Stimulated activated CD4-positive, alpha-beta T cell treated with anti-CD3 and anti-CD28 coated beads, Interleukin-1b, Interleukin-23, amount 100 ng/mL, for 1 hour (primary cell): ENCODE results near the gene IL21.
"Not testable (repeated sequence)": the region's sequence is repeated elsewhere in the genome, so short reads cannot be mapped to it uniquely, and the experiment has no call there.

Source experiments
- DNase-seq, 2 donors: peaks; one replicate each; pipeline ENCODE4 v3.0.0-alpha.2; 2020; ENCODE audit warnings: low read depth in 2 of 2

Gene IL21

DNA sequence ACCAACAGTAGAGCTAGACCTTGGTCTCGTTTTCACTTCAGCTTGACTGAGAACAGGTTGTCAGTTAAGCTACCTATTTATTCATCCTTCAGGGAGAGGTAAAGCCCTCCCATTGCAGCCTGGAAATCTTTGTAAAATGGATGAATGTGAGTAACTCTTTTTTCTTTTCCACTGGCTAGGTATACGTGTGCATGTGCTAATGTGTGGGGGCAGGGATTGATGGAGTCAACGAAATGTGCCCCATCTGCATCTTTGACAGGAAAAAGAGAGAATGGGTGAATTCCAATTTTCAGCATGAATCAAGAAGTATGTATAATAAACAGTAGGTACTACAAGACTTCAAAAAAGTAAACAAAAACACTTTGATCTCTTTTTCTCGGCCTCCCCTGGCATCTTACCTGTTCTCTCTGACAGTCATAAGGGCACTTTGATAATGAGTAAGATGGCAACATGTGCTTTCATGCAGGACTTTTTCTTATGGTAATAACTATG lies at the start of gene IL21:
Gene IL21 (minus strand): TSS at position 51 of the 492 bp plus-strand sequence. CDS start 55 bp downstream, outside the sequence.
- no peak for DNase-seq

DNA sequence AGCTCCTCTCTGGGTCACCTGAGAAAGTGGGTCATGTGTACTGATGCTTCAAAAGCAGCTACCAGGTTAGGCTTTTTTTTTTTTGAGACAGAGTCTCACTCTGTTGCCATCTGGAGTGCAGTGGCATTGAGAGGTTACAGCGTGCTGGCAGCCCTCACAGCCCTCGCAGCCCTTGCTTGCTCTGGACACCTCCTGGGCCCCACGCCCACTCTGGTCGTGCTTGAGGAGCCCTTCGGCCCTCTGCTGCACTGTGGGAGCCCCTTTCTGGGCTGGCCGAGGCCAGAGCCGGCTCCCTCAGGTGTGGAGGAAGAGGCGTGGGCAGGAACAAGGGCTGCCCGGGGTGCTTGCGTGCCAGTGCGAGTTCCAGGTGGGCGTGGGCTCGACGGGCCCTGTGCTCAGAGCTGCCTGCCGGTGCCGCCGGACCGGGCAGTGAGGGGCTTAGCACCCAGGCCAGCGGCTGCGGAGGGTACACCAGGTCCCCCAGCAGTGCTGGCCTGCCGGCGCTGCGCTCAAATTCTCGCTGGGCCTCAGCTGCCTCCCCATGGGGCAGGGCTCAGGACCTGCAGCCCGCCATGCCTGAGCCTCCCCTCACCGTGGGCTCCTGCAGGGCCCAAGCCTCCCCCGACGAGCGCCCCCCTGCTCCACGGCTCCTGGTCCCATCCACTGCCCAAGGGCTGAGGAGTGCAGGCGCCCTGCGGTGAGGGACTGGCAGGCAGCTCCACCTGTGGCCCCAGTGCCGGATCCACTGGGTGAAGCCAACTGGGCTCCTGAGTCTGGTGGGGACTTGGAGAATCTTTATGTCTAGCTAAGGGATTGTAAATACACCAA lies 49.3 kb upstream of the IL21 start:
- no peak for DNase-seq

DNA sequence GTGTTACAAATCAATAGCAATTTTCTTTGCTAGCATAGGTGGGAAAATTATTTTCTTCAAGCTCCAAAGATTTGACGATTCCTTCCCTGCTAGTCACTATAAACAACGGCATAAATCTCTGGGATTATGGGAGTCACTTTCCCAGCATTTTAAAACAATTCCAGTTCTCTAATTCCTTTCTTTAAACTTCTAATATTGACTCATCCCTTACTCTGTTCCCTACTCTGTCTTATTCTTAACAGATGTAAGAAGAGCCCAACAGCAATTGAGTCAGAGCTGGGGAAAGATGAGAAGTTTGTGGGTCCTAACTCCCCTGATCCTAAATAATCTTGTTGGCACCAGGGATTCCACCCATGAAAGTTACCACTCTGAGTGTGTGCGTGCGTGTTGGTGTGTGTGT lies 47.4 kb upstream of the IL21 start:
- no peak for DNase-seq

DNA sequence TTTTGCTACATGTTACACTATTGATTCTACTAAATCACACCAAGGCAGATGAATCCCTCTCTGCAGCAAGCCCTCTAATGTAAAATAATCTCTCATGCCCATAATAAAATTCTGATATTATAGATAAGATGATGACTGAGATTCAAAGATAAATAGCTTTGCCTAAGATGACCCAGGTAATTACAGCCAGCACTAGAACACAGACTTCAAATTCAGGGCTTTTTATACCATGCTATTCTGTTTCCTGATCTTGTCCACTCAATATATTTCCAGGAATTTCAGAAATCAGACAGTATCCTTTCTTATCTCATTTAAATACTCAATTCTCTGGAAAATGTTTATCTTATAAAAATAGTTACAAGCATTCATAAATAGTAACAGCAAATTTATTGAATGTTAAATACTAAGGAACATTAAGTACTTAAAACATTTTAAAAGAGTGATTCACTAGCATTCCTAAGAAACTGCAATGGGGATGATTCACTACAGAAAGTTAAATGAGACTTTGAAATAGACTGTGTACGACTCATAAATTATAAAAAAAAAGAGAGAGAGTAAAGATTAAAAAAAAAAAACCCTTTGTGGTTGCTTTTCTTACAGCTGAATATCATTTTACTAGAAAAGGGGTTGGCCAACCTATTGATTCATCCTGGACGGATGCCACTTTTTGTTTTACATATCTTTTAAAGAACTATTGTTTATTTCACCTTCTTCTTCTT lies 45.8 kb upstream of the IL21 start:
- no peak for DNase-seq

DNA sequence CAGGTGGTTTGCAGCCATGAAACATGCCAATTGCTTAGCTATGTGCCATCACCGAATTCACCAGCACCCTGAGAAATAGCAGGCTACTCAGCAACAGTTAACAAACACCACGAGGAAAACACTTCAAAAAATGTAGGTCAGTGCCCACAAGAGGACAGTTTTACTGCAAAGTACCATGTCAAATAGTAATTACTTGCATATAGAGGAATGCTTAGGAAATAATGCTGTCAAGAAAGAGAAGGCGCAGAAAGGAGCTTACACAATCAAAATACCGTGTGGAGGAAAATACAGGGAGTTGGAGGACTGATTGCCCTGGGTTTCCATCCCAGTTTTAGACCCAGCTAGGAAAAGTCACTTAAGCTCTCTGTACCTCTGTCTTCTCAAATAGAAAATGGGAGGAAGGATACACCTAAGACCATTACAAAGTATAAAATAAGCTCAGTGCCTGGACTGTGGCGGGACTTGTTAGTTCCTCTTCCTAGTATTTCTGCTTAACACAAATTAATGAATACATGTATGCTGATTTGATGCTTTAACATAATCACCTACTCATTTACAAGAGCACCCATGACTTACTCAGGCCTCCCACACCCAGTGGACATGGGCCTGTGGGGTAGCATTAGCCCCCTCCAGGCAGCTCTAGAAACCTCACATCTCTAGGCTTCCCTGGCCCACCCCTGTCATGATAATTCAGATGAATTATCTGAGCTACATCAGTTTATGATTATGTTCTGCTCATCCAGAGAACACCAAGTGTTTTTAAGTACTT lies 44.5 kb upstream of the IL21 start:
- DNase-seq = no peak

DNA sequence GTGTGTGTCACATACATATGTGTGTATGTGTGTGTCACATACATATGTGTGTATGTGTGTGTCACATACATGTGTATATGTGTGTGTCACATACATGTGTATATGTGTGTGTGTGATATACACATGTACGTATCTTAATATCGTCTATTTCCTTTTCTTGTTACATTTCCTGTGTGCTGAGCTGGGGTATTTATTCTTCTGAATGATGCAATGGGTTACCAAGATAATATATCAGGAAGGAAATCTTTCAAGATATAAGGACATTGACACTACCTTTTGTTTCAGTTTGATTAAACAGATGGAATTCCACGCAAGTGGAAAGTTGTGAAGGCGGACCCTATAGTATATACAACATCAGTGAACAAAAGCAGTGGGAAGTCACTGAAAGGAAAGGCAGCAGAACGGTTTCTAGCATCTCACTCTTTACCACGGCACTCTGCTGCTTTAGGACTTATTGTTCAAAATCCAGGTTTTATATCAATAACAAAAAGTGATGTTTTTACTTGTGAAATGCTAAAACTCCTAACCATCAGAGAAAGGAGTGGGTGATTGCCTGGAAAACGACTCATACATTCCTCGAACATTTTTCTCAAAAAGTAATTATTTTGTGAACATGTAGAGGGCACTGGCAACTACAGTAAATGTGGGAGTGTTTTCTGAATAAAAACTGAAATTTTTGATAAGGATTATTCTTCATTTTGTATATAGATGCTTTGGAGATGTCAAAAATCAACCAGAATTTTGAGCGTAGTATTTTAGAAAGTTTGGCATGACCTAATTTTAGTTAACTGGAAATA lies 43.1 kb upstream of the IL21 start:
- DNase-seq = no peak

DNA sequence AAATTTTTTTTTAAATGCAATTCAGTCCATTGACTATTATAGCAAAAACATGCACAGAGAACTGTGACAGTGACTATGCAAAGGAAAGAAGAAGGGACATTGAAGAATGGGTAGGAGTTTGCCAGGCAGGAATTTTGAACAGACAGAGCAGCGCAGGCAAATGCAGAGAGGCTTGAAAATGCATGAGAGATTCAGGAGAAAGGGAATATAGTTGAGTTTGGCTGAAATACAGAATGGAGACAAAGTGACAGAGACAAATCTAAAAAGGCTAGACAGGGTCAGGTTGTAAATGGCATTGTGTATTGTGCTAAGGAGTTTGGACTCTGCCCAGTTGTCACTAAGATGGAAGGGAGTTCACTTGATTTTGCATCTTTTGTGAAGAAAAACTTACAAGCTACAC lies 42.4 kb upstream of the IL21 start:
- DNase-seq = no peak

DNA sequence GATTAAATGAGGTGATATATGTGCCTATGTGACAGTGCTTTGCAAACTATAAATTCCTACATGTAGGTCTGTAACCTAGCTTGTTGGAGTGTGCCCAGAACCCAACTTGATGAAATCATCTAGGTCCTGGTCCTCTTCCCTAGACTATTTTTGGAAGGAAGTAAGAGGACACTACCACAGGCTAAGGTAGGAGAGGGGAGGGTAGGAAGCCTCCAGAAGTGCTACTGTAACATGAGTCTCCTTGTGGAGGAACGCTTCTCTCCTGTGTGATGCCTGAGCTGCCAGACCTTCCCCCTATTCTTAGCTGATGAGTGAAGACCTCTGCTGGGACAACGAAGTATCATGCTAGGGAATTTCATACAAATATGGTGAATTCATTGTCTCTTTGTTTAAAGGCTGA lies 41.8 kb upstream of the IL21 start:
- DNase-seq = no peak

DNA sequence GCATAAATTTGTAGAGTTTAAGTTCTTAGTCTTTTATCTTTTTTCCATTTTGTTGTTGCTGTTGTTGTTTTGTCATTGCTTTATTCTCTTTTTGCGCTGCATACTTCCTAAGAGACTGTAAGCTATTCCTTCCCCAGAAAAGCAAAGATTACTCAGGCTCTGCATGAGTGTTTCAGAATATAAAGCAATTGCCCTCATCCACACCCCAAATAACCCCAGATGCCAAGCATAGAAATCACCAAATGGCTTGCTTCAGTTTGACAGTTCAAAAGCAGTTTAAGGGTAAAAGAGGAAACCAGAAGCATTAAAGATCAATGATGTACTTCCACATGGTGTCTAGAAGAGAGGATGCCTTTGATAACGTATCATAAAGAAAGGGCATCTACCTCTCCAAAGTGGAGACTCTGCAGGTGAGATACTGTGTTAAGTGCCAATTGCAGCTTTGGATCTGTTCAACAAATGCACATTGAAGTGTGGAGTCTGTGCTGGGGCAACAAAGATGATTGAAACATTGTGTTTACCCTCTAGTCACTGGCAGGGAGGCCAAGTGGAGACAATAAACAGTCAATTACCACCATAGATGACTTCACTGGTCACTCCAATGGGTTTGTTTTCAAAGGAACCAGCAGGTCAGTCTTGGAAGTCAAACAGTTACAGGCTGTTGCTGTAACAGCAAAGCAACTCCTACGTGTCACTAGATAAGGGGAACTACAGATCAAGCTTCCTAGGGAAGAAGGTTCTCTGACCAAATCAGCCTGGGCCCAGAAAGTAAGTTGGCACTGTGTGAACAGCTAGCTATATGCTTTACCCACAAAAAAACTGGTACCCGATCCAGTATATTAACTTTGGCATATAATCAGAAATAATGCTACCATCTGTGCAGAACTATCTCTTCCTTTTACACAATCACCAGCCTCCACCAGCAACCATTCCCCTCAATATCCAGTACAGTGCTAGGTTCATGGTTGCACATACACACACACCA lies 40.6 kb upstream of the IL21 start:
- no peak for DNase-seq

DNA sequence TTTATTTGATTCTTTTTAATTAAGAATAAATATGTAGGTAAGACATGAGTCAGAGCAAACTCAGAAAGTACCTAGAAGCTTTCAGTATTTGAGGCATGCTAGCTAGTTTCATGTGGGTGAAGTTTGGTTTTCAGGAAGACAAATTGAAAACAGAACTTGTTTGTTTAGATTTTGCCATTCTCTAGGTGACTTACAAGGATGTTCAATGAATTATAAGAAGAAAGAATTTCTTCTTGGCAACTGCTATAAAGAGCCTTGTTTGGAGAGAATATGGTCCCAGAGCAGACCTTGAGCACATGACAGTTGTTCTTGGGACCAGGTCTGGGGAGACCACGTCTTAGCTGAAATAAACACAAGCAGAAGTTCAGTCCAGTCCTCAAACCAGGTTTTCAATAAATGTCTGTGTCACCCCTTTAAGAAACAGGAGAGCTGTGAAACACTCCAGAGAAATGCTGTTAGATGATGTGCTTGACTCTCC lies 38.0 kb upstream of the IL21 start:
- no peak for DNase-seq

DNA sequence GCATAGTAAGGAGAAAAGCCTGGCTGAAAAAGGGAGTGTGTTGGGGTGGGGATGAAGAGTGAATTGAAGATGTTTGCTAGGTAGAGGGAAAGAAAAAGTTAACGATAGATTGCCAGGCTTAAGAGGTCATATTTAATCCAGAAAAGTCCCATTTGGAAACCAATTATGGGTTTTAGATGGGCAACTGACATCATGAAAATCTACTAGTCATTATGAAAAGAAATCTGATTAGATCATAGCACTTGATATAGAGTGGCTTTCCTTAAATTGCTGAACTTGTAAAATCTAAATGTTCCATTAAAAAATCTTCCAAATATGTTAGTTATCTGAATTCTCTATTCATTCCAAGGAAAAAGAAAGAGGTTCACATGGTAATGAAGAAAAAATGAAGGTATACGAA lies 37.5 kb upstream of the IL21 start:
- no peak for DNase-seq

DNA sequence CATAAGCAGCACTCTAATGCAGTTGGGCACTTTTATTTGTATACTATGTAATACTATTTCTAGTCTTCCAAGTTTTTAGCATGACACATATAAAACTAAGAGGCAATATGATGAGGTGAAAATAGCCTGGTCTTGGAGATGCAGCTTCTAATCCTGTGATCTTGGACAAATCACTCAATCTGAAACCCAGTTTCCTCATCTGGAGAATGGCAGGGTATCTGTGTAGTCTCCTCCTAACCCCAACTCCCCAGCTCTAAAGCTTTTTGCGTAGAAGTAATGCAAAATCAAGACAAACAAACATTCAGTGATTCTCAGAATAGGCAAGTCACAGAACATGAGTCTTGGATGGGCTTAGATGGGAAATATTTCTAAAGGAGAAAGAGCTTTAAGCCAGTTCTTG lies 36.7 kb upstream of the IL21 start:
- no peak for DNase-seq

DNA sequence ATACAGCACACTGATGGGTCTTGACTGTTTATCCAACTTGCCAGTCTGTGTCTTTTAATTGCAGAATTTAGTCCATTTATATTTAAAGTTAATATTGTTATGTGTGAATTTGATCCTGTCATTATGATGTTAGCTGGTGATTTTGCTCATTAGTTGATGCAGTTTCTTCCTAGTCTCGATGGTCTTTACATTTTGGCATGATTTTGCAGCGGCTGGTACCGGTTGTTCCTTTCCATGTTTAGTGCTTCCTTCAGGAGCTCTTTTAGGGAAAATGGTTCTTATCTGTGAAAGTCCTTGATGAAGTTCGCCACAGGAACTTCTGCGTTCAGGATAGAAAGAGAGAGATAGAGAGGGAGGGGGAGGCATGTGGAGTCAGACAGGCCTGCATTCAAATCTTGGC lies 35.7 kb upstream of the IL21 start:
- not testable (repeated sequence) for DNase-seq

DNA sequence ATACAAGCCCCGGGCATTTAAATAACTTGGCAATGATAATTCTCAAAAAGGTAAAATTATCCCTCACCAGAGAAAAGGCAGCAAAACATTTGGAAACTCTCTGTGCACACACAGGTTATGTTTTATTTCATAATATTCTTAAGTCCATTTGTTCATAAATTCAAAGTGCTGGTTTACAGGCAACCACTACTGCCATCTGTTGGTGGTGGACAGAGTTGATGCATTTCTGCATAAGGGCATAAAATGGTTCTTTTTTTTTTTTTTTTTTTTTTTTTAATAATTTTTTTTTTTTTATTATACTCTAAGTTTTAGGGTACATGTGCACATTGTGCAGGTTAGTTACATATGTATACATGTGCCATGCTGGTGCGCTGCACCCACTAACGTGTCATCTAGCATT lies 31.5 kb upstream of the IL21 start:
- DNase-seq = peak; percentile 14 to 34

DNA sequence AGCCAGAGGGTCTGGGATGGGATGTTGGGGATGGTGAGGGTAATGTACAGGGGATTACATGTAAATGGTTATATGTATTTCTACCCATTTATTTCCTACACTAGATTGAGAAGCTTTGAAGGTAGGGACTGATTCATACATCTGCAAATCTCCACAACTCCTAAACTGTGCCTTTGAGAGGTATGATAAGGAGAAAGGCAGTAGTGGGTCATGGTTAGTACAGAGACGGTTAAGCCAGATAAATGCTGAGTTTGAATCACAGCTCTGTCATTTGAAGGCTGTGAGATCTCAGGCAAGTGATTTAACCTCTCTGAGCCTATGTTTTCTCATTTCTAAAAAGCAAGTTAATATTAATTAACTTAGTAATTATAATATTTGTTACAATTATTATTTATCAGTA lies 29.3 kb upstream of the IL21 start:
- DNase-seq = no peak

DNA sequence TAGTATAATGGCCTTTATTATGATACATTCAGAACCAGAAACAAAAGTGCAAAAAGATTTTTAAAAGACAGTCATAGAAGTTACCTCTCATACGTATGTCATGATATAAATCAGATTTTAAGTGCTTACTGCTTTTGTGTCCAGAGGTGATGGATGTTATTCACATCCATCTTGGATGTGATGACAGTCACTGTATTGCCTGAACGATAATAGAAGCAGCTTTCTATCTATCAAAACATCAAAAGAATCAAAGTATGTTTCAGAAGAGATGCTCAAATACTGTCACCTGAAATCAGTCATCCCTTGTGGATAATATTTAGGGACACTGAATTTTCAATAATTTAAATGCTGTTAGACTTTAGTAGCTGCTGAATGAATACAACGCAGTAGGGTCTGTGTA lies 26.8 kb upstream of the IL21 start:
- DNase-seq = no peak

DNA sequence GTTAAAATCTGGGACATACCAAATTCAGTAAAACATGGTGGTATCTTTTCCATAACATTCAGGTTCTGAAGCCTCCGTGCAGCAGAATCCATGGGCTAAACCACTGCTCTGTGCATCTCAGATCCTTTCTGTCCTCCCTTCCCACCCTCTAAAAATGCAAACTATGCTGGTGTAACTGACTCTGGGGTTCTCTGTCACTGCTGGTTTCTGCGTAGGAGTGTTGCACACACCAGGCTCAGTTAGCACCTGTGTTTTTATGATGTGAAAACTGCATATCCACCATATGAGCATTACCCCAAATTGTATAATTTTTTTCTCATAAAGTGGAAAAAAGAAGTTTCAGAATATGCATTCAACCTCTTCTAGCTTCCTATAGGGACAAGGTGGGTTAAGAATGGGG lies 22.4 kb upstream of the IL21 start:
- no peak for DNase-seq

DNA sequence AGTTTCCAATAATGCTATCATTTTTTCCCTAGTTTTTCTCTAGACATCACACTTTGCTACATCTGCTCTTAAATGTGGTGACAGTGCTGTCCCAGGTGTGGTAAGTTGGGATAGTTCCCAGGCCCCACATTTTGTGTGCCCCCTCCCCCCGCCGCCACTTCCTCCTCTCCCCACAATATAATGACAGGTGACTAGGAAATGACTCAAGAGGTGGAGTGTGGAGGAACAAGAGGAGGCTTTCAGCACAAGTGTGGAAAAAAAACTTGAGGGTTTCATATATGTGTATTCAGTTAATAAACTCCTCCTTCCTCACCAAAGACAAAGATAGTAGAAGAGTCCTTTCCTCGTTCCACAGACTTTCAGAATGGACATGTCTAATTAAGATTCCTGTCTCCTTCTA lies 18.3 kb upstream of the IL21 start:
- DNase-seq = no peak

DNA sequence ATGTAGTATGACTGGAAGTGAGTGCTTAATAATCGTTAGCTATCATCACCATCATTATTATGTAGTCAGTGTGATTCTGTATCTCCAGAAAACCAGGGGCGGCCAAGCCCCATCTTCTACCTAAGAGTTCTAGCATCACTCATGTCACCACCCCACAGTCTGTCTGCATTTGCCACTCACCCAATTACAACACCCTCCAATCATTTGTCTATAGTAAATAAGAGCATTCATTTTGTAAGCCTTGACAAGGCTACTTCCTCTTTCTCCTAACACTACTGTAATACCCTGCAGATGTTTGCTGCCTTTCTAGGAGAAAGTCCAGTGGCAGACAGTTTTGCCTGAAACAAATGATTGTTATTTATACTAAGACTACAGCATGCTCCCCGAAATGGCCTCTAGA lies 15.8 kb upstream of the IL21 start:
- DNase-seq = no peak

DNA sequence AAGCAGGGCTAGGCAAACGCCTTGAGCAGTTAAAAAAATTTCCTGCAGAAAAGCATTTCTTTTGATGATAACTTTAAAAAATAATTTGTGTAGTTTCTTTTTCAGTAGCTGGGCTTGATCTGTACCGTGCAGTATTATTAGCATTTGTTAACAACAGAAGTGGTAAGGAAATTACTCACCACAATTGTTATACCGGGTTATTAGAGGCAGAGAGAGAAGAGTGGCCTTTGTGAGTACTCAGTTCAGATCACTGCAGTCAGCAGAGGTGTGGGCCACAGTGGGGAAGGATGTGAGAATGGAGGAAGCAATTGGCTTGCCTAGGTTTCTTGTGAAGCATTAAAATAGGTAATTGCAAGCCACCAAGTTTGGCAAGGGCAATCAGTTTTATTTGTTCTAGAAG lies 14.3 kb upstream of the IL21 start:
- DNase-seq = no peak
